GM18873 (cell line): ENCODE measurements around the gene BLMH.
"Not testable (repeated sequence)": the region's sequence is repeated elsewhere in the genome, so short reads cannot be mapped to it uniquely, and the experiment has no call there.

Experiments used
- ATAC-seq: cut with Tn5 transposase; IDR thresholded peaks from one replicate; pipeline ENCODE4 v1.9.1; 2021; ENCODE audit warnings: mild to moderate bottlenecking, moderate library complexity, moderate number of reproducible peaks; ENCODE audit not compliant: unreplicated experiment, low FRiP score

The BLMH gene

GRCh38 chr17:30232015-30232823 is 59.5 kb downstream of the BLMH start:
- ATAC-seq = no peak

- ATAC-seq = no peak
These were observed 61.1 kb downstream of the BLMH start for GRCh38 chr17:30230596-30231125.

- not testable (repeated sequence) for ATAC-seq
These were observed 61.7 kb downstream of the BLMH start for GRCh38 chr17:30230009-30230408.

- ATAC-seq = no peak
These were observed 62.7 kb downstream of the BLMH start for GRCh38 chr17:30229012-30229411.

- no peak for ATAC-seq
These were observed 63.7 kb downstream of the BLMH start for GRCh38 chr17:30228011-30228410.

GRCh38 chr17:30226878-30227277 is 64.9 kb downstream of the BLMH start:
- ATAC-seq = no peak

- ATAC-seq = no peak
These were observed 65.7 kb downstream of the BLMH start for GRCh38 chr17:30225919-30226553.

GRCh38 chr17:30225112-30225511 is 66.6 kb downstream of the BLMH start:
- no peak for ATAC-seq

- ATAC-seq = no peak
These were observed 67.3 kb downstream of the BLMH start for GRCh38 chr17:30224419-30224960.

- ATAC-seq = no peak
These were observed 69.0 kb downstream of the BLMH start for GRCh38 chr17:30222721-30223175.

GRCh38 chr17:30222251-30222650 is 69.5 kb downstream of the BLMH start:
- ATAC-seq = no peak

- no peak for ATAC-seq
These were observed 70.4 kb downstream of the BLMH start for GRCh38 chr17:30221346-30221745.

GRCh38 chr17:30220414-30220813 is 71.3 kb downstream of the BLMH start:
- no peak for ATAC-seq

GRCh38 chr17:30219833-30220232 is 71.9 kb downstream of the BLMH start:
- ATAC-seq = no peak

GRCh38 chr17:30219315-30219714 is 72.4 kb downstream of the BLMH start:
- ATAC-seq = no peak

- no peak for ATAC-seq
These were observed 72.9 kb downstream of the BLMH start for GRCh38 chr17:30218799-30219198.

GRCh38 chr17:30217746-30218245 is 73.9 kb downstream of the BLMH start:
- ATAC-seq = no peak

GRCh38 chr17:30217054-30217453 is 74.7 kb downstream of the BLMH start:
- no peak for ATAC-seq

GRCh38 chr17:30212750-30213149 is 79.0 kb downstream of the BLMH start:
- peak; percentile 47 for ATAC-seq

- ATAC-seq = no peak
These were observed 80.4 kb downstream of the BLMH start for GRCh38 chr17:30211371-30211770.

GRCh38 chr17:30210901-30211300 is 80.8 kb downstream of the BLMH start:
- ATAC-seq = no peak
